ENCODE measurements around the gene FRMD4A.
"Not testable (repeated sequence)": the region's sequence is repeated elsewhere in the genome, so short reads cannot be mapped to it uniquely, and the experiment has no call there.

The FRMD4A gene

GRCh38 chr10:13729586-13730305 lies 601.0 kb downstream of the FRMD4A start:
- DNase-seq = no peak

- DNase-seq = no peak
Measured at GRCh38 chr10:13728898-13729535, 601.7 kb downstream of the FRMD4A start.

GRCh38 chr10:13725594-13725993 lies 605.1 kb downstream of the FRMD4A start:
- DNase-seq = no peak

GRCh38 chr10:13724484-13724883 lies 606.2 kb downstream of the FRMD4A start:
- DNase-seq = no peak

- no peak for DNase-seq
Measured at GRCh38 chr10:13722747-13723653, 607.7 kb downstream of the FRMD4A start.

- DNase-seq = no peak
Measured at GRCh38 chr10:13721486-13721885, 609.2 kb downstream of the FRMD4A start.

GRCh38 chr10:13720699-13721098 lies 610.0 kb downstream of the FRMD4A start:
- DNase-seq = no peak

GRCh38 chr10:13719425-13719824 lies 611.3 kb downstream of the FRMD4A start:
- no peak for DNase-seq

- no peak for DNase-seq
Measured at GRCh38 chr10:13718820-13719219, 611.9 kb downstream of the FRMD4A start.

- peak; percentile 70 for DNase-seq
Measured at GRCh38 chr10:13717936-13718772, 612.6 kb downstream of the FRMD4A start.

GRCh38 chr10:13717571-13717935 lies 613.2 kb downstream of the FRMD4A start:
- no peak for DNase-seq

- DNase-seq = no peak
Measured at GRCh38 chr10:13716081-13717071, 614.3 kb downstream of the FRMD4A start.

GRCh38 chr10:13715596-13715995 lies 615.1 kb downstream of the FRMD4A start:
- DNase-seq = not testable (repeated sequence)

- DNase-seq = no peak
Measured at GRCh38 chr10:13715100-13715499, 615.6 kb downstream of the FRMD4A start.

GRCh38 chr10:13712837-13713581 lies 617.7 kb downstream of the FRMD4A start:
- DNase-seq = peak; percentile 22

GRCh38 chr10:13712476-13712836 lies 618.3 kb downstream of the FRMD4A start:
- DNase-seq = no peak

GRCh38 chr10:13711291-13711690 lies 619.4 kb downstream of the FRMD4A start:
- DNase-seq = no peak

- no peak for DNase-seq
Measured at GRCh38 chr10:13709931-13710650, 620.6 kb downstream of the FRMD4A start.

GRCh38 chr10:13708256-13708990 lies 622.3 kb downstream of the FRMD4A start:
- no peak for DNase-seq

Measured in CD4-positive, alpha-beta T cell treated with Interleukin-17A for 4 hours (primary cell).